Measurements from ENCODE around the gene OR11H7.

GRCh38 chr14:20228681-20229080, at the start of gene OR11H7:
- no peak for TF ChIP-seq GATA2 (IDR thresholded peaks at IDR 0.05; ENCODE audit: low read depth, low read length)
- no peak for TF ChIP-seq GATA3 (IDR thresholded peaks at IDR 0.05; ENCODE audit: low read depth, low read length)

All from SH-SY5Y (cell line).